Measurements from ENCODE around the gene HORMAD2.

HORMAD2 gene, protein sequence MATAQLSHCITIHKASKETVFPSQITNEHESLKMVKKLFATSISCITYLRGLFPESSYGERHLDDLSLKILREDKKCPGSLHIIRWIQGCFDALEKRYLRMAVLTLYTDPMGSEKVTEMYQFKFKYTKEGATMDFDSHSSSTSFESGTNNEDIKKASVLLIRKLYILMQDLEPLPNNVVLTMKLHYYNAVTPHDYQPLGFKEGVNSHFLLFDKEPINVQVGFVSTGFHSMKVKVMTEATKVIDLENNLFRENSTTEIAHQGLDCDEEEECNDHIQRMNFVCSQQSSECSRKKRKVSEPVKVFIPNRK

DNA sequence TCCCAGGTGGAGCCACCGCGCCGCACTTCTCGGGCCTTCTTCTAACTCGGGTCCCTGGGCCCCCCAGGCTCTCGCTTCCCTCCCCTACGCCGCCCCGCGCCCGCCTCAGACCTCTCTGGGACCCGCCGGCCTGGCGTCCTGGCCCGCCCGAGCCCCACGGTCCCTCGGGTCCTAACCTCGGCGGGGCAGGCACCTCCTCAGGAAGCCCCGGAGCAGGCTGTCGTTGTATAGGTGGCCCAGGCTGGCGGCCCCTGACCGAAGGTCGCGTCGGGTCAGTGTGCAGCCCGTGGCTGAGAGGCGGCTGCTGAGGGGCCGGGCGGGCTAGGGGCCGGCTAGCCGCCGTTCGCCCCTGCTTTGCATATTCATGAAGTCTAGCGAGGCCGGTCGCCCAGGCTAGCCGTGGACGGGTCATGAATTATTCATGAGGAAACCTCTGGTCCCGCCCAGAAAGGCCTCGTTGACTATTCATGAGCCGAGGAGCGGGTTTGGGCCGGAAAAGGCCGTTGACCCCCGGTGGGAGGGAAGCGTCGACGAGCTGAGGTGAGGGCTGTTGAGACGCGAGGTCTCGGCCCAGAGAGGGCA lies at the start of gene HORMAD2:
Gene HORMAD2 (plus strand): TSS at position 513 of the 582 bp plus-strand sequence. CDS start 13,489 bp downstream, outside the sequence.
- no peak for DNase-seq (ENCODE audit: low read depth)

DNA sequence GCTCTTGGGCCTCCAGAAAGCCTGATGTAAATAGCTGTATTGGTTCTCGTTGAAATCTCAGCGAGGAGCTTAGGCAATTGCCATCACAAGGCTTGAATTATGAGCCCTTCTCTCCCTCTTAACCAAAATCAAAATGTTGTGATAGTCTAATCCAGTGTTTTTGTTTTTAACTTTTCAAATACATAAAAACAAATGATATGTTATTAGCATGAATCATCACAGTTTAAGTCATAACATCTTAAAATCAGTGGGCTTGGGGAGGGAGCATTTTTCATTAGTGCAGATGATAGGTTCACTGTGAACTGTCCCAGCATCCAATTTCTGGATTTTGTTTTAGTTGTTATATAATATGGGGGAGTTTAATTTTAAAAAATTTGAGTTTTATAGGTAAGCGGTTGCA lies 48.9 kb upstream of the HORMAD2 start:
- no peak for DNase-seq (ENCODE audit: low read depth)

DNA sequence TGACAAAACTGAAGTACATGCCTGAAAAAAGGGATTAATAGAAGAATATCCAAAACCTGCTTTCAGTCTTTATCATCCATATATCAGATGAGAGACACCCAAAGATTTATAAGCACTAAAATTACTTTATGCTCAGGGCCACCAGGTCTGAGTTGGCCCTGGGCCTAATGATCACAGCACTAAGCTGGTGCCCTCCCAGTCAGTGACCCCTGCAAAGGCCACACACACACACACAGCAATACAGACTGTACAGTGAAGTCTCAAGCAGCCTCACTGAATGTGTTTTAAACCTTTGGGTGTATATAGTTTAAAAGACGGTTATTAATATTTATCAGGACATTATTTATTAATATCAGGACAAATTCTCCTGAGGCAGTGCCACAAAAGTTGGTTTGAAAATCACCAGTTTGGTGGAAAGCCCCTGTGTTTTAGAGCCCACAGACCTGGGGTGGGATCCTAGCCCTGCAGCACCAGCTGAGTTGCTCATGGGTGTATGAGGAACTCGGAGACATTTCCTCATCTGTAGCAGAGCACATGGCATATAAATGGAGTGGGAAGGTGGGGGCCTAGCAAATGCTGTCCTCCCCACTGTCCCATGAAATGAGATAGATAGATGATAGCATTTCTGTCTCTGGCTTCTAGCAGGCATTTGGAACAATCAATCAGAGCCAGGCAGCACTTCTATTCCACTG lies 48.4 kb upstream of the HORMAD2 start:
- no peak for DNase-seq (ENCODE audit: low read depth)

DNA sequence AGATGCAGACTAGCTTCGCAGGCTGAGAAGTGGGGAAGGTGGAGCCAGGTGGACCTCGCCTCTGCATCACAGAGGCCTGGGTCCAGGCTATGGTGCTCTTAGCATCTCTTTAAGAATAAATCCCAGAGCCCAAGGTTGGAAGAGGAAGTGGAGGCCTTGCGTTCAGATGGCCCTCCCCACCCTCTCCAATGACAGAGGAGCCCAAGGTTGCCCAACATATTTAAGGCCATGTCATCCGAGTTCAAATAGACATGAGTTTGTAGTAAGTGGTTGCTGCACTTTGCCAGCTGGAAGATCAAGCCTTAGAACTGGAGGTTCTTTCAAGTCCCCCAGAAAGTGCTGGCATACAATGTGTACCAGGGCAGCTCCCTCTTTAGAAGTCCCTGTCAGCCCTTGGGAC lies 47.1 kb upstream of the HORMAD2 start:
- DNase-seq (ENCODE audit: low read depth) = no peak

DNA sequence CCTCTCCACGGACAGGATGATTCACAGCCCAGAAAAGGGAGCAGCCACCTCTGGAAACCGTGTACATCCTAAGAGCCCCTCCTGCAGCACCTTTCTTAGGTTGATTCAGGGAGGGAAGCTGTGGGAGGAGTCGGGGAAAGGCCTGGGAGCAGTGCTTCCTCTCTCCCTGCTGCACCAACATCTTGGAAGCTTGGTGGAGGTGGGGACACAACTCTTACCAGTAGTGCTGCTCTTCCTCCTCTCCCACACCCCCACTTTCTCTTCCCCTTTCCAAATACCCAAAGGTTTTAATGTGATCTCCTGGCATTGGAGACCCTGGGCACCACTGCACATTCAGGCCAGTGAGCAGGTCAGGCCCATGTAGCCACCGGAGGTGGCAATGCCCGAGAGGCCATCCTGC lies 46.4 kb upstream of the HORMAD2 start:
- DNase-seq (ENCODE audit: low read depth) = no peak

DNA sequence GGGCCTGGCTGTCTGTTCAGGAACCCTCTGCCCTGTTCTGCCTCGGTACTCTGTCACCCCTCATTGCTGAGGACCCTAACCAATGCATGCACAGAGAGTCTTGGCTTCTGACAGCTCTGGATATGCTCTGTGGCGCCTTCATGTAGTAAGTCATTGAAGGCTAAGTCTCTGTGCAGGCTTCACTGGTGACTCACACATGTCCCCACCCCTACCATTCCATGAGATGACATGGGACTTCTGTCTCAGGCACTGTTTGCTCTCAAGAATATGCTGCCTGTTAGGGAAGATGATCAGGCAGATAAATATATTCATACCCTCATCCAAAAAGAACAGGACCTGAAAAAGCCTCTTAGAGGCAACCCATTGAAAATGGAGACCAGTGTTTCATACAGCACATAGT lies 43.6 kb upstream of the HORMAD2 start:
- DNase-seq (ENCODE audit: low read depth) = no peak

DNA sequence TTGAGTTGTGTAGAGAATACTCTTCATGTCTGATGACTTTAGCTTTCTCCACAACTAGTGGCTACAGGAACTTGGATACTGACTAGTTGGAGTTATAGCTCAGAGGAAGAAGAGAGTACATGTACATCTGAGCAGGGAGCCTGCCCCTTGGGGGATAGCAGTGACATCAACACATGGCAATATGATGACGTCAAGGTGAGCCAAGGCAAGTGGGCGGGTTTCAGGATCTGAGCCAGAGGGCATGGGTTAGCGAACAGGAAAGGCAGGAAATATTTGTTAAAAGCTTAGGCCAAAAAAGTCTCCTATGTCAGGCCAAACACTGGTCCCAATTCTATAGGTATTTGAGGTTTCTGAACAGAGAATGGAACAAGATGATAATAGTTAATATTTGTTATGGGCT lies 42.0 kb upstream of the HORMAD2 start:
- no peak for DNase-seq (ENCODE audit: low read depth)

DNA sequence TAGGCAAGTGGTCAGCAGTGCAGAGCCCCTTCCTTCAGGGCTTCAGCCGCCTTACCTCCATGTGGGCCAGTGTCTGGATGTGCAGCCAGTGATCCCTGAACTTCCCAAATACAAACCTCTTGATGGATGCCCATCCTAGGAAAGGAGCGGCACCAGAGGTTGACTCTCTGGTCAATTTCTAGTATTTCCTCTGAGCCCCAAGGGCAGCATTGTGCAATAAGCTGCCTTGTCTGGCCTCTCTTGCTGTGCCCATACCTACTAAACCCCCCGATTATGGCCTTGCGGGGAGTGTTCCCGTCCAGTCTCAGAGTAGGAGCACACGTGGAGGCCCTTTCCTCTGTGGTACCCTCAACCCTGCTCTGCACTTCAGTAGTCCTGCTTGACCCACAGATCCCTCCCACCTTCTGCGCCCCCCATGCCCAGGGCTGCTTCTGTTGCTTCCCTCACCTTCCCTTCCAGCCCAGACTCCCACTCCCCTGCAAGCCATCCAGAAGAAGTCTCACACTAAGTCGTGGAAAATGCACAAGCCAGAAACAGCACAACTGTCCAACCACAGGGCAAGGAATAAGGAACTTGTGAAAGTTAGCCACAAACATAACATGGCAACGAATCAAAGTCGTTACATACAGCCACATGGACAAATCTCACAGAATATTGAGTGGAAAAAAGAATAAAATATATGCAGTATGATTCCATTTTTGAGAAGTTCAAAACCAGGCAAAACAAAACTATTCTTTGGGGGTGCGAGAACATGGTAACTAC lies 39.6 kb upstream of the HORMAD2 start:
- DNase-seq (ENCODE audit: low read depth) = no peak

DNA sequence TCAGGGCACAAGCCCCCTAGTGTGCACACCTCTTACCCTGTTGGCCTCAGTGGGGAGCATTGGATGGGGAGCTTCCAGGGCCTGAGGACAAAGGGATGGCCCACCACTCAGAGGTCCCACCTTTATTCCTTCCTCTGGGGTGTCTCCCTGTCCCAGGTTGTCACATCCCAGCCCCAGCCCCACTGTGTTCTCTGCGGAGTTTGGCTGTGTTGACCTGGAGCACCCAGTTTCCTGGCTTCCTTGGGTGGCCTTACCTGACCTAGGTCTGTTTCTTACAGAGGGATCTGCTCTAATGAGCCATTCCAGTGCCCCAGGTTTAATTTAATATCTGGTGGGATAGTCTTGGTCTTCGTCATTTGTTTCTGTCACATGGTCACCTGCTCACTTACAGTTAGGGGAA lies 38.8 kb upstream of the HORMAD2 start:
- no peak for DNase-seq (ENCODE audit: low read depth)

DNA sequence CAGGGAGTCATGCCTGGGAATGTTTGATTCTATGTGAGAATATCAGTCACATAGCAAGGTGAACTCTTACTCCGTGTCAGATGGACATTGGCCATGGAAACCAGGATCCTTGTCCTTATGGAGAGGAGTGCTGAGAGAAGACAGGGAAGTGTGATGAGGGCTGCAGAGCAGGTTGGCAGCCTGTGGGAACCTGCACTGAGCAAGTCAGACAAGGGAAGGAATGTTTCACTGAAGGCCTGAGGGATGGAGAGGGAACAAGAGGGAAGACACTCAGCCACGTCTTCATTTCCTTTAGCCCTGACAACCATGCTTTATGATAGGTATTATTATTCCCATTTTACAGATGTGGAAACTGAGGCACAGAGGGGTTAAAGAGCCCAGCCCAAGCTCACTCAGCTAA lies 38.4 kb upstream of the HORMAD2 start:
- no peak for DNase-seq (ENCODE audit: low read depth)

DNA sequence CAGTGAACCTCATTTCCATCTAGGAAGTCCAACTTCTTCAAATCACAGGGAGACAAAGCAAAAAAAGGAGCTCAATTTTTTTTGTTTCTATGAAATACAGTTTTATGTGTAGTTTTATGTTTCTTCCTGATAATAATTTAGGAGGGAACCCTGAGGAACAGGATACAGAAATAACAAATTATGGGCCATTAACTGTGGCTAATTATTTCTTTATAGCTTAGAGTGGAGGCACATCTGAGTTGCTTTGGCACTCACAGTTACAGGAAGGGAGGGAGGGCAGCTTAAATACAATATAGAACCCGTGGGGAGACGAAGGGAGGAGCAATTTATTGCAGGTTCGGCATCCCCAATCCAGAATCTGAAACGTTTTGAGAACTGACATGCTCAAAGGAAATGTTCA lies 37.1 kb upstream of the HORMAD2 start:
- no peak for DNase-seq (ENCODE audit: low read depth)

DNA sequence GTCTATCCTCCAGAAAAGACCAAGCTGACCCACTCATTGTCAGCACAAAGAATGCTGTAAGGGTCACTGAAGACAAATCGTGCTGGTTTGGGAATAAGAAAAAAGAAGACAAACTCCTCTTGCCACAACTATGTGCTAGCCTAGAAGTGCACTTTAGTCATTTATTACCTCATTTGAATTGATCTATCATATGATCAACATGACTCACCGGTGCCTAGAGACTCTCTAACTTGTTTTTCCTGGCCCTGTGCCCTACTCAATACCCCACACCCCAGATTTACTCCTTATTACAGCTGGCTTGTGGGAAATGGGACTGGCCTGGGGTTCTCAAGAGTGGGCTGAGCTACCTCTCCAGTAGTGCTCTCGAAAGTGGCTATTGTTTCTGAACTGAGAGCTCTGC lies 35.9 kb upstream of the HORMAD2 start:
- no peak for DNase-seq (ENCODE audit: low read depth)

DNA sequence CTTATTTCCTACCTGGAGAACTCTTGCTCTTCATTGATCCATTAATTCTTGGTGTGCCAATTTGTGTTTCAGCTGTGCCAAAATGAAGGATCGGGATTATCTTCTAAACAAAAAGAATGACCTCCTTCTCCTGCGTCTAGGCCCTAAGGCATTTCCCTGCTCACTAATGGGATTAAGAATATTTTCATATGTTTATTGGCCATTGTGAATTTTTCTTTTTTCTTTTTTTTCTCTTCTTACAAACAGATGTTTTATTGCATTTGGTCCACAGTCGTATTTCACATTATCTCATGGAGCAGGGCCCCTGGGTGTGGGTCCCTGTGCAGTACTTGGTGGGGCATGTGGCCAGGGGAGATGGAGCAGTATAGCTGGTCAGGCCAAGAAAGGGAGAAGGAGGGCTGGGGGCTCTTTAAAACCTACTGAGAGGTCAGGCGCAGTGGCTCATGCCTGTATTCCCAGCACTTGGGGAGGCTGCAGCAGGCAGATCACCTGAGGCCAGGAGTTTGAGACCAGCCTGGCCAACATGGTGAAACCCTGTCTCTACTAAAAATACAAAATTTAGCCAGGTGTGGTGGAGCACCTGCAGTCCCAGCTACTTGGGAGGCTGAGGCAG lies 35.3 kb upstream of the HORMAD2 start:
- no peak for DNase-seq (ENCODE audit: low read depth)

DNA sequence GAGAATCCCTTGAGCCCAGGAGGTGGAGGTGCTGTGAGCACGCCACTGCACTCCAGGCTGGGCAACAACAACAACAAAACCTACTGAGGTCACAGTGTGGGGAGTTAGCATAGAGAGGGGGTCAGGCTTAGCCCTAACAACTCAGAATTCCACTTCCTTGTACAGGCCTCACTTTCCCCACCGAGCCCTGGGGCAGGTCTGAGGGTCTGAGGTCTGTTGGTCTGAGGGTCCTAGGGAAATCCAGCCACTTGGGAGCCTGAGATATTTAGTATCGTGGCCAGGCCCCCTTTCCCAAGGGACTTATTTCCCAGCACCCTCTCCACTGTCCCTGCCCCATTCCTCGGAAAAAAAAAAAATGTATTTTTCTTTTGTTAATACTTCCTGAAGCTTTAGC lies 34.8 kb upstream of the HORMAD2 start:
- no peak for DNase-seq (ENCODE audit: low read depth)

DNA sequence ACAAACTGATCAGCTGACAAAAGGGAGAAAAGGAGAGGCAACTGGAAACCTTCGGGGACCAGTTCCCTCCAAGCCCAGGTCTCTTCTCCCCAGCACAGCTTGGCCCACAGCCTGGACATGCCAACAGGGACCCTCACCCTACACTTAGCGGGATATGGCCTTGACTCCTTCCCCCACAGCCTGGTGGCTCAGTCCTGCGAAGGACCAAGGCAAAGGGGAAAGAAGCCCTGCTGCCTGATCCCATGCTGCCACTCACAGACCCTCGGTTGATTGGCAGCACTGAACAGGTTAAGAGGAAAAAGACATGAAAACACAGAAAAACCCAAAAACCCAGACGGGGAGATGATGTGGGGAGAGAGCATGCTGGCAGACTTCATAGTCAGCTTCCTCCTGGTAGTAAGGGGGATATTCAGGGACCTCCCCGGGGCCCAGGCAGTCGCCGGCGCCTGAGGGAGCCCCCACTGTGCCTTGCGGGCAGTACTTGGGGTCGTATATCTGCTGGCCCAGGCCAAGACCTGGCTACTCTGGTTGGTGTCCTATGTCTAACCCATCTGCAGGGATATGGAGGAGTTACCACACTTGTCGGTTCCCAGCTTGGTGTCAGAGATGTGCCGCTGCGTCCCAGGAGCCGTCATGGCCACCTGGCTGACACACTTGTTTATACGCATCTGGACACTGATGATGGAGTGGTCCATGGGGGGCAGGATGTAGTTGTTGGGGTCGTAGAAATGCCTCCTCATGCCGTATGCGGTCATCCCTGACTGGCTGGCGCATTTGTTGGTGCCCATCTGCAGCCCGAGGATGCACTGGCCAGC lies 34.2 kb upstream of the HORMAD2 start:
- DNase-seq (ENCODE audit: low read depth) = no peak

DNA sequence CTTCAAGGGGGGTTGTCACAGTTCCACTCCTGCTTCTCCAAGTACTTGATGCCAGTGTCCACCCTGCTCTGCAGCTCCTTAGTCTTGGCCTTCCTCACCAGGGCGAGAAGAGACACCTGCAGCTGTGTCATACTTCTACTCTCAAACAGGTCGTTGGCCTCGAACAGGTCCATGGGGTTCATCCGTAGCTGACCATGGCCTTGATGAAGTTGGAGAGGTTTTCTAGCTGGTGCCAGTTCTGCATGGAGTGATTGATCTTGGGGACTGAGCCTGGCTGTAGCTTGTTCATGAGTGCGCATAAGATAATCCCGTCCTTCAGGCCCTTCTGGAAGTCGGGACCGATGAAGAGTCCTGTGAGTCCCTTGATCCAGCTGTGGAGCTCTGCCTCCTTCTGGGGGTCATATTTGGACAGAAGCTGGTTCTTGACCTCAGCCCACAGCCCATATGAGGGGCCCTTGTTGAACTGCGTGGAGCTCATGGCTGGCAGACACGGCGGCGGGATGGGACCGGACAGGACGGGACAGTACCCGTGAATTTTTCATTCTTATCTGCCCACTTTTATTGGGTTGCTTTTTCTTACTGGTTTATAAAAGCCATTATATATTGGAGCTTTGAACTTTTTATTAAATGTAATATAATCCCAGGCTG lies 33.4 kb upstream of the HORMAD2 start:
- DNase-seq (ENCODE audit: low read depth) = no peak

DNA sequence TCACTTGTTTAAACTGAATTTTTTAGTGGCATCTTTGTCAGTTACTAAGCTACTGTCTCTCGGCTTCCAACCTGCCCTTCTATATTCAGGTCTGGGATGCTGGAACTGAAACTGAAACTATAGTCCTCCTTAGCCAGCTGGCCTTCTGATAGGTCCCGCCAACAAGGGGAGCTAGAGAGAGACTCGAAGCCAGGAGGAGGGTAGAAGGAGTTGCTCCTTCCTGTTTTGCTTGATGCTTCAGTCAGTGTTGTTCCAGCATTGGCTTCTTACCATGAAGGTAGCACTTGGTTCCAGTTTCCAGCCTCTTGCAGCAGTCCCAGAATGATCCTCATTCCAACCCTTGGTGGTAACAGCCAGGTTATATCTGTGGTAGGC lies 32.9 kb upstream of the HORMAD2 start:
- DNase-seq (ENCODE audit: low read depth) = no peak

DNA sequence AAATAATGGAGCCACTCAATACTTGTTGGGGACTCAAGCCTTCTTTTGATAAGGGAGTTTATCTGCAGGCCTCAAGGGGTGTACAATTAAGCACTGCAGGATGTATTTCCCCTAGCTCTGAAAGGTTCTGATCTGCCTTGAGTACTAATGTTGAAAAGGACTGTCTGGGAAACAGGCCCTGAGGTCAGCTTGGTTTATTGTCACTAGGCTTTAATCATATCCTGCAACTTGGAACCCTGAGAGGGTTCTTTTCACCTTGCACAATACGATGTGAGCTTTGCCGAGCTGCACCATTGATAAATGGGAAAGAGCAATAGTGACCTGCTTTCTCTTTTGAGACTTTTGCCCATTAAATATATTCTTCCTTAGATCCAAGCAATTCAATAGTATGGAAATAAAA lies 31.6 kb upstream of the HORMAD2 start:
- DNase-seq (ENCODE audit: low read depth) = no peak

DNA sequence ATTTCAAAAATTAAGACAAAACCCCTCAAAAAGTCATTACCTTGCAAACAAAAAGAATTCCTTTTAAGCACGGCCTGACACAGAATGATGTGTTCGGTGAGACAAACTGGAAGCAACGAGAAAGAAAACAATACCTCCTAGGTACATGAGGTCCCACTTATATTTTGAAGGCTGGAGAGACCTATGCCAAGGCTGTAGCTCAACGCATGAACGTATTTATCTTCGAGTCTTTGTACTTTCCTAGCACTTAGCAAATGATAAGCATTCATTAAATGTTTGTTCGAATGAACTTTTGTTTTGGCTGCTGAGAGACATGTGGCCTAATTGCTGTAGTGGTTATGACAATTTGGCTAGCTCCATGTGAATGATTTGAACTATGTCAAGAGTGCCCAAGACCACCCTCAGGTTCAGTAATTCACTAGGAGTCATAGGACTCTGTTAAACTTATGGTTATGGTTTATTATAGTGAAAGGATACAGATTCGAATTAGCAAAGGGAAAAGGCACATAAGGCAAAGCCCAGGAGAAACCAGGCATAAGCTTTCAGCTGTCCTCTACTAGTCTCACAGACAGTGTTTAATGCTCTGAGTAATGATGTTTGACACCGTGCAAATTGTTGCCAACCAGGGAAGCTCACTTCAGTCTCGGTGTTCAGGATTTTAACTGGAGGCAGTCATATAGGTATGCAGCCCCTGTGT lies 26.0 kb upstream of the HORMAD2 start:
- no peak for DNase-seq (ENCODE audit: low read depth)

DNA sequence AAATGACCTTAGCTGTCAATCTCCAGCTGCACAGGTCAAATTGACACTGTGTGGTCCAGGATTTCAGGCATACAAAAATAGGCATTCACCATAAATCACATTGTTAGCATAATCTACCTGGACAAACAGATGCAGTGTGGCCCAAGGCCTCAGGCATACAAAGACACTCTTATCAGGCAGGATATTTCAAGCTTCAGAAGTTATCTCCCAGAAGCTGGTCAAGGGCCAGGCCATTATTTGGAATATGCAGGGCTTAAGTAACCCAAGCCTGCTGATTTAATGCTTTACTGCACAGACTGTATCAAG lies 25.5 kb upstream of the HORMAD2 start:
- no peak for DNase-seq (ENCODE audit: low read depth)

DNA sequence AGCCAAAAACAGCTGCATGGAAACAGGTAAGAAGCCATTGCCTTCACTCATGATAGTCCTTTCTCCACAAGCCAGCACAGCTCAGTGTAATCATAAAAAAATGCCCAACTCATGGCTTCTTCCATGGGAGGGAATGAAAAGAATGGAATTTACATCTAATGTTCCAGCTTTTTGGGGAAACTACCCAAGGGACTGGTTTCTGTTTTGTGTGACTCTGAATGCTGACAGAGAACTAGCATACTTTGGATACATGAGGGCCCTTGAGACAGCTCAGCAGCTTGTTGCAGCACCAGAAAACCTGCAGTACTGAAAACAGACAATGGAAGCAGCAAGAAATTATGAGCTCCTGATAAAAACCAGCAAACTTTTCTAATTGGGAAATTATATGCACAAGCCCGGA lies 24.2 kb upstream of the HORMAD2 start:
- DNase-seq (ENCODE audit: low read depth) = no peak
